HG02885 (cell line): Measurements from ENCODE around the gene PIP4K2C.

ENCODE experiments used
- ATAC-seq: cut with Tn5 transposase; IDR thresholded peaks from one replicate; pipeline ENCODE4 v1.9.1; 2021; ENCODE audit warnings: mild to moderate bottlenecking; ENCODE audit not compliant: unreplicated experiment, poor library complexity

Gene PIP4K2C

DNA sequence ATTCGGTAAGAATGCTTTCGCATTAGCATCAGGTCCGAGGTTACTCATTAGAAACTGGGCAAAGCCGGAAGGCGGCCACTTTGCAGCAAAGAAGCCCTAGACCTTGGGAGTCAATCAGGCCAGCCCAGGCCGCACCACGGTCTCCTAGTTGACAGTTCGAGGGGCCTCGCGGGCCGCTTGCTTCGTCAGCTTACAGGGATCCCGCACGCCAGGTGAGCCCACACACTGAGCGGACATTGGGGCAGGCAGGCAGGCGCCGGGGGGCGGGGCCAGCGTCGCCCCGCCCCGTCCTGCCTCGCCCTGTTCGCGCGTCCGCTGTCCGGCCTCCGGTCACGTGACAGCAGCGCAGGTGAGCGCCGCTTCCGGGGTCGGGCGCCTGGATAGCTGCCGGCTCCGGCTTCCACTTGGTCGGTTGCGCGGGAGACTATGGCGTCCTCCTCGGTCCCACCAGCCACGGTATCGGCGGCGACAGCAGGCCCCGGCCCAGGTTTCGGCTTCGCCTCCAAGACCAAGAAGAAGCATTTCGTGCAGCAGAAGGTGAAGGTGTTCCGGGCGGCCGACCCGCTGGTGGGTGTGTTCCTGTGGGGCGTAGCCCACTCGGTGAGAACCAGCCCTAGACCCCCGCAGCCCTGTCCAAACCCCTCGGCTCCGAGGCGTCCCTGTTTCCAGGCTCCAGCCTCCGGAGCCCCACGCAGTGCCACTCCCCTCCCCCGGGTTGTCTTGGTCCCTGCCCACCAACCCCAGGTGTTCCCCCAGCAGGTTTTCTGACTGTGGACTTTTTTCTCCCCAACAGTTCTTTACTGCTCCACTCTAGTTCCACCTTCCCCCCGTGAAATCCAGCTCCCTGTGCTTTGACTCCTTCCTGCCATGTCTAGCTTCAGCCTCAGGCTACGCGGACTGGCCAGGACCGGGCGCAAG lies at the start of gene PIP4K2C:
PIP4K2C (plus strand) TSS at position 329 of the 918 bp plus-strand sequence; CDS start at position 427, 98 bp downstream.
- ATAC-seq, result peak; percentile 97

DNA sequence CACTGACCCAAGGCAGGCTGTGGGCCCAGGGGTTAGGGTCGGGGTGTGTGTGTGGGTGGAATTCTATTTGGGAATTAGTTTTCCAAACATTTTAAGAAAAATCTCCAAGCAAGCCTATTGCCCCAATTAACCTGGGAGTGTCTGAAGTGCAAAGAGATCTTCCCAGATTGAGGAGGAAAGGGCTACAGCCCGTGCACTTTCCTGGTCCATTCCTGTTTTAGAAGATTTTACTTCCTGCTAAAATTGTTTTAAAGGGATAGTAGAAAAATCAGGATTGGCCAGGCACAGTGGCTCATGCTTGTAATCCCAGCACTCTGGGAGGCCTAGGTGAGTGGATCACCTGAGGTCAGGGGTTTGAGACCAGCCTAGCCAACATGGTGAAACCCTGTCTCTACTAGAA lies 49.3 kb upstream of the PIP4K2C start:
- ATAC-seq, result no peak

DNA sequence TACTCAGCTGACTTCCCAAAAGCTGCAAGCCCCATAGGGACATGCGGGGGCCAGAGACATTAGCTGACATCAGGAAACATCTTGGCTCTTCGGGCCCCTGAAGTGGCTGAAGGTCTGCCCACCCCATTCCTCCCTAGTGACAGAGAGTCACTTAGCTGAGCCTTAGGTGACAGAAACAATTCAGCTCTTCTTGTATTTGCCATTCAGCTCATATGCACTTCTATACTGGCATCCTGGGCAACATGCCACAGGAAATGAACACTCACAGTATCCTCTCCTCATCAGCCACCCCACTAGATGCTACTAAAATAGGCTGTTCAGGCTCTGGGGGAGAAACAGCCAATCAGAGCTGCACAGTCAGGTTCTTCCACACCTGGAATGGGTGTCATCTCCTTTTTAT lies 47.4 kb upstream of the PIP4K2C start:
- no peak for ATAC-seq

DNA sequence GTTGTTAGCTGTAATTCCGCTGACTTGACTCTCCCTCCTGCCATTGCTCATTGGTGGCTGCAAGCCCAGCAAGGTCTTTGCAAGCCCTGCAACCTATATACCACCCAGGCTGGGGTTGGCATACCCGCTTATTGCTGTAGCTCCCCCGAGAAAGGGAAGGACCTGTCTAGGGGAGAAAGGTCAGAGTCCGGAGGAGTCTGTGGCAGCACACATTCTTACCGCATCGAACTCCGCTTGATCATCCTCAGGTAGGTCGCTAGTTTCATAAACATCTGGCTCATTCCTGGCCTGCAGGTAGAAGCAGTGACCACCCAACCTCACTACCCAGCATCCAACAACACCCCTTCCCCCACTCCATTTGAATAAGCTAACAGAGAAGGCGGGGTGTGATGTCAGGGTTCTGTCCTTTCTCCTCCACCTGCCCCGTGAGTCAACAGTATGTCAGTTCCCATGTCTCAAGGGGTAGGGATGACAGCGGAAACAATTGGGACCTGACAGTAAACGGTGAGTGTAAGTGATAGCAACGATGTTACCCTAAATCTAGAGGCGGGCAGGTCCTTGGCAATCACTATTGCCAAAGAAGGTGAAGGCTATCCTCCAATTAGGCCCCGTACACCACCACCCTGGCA lies 45.1 kb upstream of the PIP4K2C start:
- no peak for ATAC-seq

DNA sequence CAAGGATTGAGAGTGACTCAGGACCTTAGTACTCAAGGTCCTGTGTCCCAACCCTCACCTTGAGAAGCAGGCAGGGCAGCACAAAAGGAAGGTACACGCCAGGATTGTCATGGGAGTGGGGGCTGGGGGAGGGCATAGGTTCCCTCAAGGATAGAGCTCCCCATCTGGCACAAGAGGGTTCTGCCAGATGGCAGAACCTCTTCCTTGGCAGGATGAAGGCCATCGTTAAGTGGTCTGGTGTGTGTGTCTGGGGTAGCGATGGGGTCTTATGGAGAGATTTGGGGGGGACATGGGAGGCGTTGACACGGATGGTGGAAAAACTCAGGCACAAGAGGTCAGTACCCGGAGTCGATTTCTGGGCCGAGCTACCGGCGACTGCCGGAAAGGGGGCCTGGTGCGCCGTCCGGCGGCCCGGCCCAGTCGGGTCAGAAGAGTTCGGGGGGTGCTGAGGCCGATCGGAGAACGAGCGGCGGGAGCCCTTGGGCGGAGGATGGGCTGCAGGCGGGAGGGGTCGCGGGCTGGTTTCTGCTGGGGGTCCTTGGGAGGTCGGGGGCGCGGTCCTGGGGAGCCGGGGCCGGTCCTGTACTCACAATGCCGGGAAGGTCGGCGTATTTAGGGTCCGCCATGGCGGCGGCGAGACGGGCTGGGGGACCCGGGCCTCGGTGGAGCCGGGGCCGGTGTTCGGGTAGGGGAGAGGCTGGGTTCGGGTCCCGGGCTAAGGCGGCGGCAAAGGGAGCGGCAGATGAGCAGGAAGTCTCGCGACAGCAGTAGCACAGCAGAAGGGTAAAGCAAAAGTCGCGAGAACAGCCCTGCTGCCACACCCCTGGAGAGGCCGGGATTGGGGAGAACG lies 44.3 kb upstream of the PIP4K2C start, which contains the start of gene DCTN2:
DCTN2 (minus strand) TSS at position 755 of the 850 bp plus-strand sequence; CDS start at position 626, 129 bp downstream.
- peak; percentile 99 for ATAC-seq

DNA sequence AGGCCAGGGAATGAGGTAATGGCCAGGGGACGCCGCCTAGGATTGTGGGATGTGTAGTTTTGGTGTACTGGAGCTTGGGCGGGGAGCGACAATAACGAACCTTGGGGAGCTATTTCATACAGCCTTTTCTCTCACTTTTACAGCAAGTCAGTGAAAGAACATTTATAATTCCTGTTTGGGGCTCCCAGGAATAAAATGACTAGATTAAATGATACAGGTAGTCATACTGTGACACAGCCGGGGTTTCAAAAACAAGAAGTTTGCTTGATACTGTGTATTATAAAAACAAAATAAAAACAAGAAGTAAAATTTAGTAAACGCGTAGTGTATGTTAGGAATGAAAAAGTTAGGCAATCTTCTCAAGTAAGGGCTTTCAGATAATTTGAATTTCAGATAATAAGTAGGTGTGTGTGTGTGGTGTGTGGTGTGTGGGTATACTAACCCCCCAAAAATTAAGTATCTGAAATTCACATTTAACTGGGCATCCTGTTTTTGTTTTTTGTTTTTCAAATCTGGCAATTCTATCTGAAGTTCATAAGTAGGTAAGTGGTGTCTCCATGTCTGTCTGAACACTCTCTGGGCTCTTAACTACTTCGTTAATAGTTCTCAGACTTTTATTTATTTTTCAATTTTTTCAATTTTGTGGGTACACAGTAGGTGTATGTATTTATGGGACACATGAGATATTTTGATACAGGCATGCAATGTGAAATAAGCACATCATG lies 43.5 kb upstream of the PIP4K2C start:
- no peak for ATAC-seq

DNA sequence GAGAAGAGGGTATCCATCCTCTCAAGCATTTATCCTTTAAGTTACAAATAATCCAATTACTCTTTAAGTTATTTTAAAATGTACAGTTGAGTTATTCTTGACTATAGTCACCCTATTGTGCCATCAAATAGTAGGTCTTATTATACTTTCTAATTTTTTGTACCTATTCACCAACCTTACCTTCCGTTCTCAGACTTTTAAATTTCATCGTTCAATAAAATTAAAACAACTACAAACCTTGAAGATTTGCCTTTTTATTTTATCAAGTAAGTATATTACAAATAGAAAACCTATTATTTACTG lies 43.0 kb upstream of the PIP4K2C start:
- ATAC-seq, result no peak

DNA sequence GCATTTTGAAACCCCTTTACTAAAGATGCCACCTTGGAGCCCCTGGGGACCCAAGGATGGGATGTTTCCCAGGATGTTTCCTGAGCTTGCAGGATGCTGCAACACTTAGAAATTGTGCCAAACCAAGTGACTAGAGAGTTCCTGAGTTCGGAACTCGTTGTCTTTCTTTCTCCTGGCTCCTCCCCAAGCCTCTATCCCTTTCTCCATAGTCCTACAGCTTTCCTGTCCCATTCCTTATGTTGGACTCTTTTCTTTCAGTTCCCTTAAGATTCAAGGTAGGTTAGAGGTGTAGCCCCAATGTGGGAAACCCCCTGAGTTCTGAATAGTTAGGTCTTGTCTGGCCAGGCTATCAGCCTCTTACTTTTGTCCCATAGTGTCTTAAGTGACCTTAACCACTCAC lies 42.5 kb upstream of the PIP4K2C start:
- no peak for ATAC-seq

DNA sequence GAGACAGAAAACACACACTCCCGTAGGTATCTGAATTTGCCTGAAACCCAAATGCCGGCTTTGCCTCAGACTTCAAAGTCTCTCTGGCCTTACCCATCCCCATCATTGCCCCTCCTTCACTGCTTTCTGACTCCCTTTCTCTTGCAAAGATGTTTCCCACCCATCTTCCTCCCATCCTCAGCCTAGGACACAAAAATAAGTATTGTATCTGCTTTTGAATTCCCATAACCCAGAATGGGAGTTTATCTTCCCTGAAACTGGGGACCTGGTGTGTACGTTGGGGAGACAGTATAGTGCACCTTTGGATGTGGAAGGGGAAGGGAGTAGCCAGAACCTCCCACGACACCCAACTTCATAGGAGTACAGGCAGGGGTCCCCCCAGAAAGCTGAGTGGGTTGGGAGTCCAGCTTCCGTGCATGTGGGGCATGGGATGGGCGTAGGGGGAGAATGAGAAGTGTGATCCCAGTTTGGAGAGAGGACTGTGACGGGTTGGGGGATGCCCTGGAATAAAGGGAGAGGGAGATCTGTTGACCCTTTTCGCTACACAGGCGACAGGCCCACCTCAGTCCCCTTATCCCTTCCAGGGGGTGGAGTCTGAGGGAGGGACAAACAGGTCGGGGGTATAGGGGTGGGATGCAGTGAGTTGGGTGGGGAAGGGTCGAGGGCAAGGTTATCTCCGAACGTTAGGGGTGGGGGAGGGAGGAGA lies 41.6 kb upstream of the PIP4K2C start:
- ATAC-seq, result no peak

DNA sequence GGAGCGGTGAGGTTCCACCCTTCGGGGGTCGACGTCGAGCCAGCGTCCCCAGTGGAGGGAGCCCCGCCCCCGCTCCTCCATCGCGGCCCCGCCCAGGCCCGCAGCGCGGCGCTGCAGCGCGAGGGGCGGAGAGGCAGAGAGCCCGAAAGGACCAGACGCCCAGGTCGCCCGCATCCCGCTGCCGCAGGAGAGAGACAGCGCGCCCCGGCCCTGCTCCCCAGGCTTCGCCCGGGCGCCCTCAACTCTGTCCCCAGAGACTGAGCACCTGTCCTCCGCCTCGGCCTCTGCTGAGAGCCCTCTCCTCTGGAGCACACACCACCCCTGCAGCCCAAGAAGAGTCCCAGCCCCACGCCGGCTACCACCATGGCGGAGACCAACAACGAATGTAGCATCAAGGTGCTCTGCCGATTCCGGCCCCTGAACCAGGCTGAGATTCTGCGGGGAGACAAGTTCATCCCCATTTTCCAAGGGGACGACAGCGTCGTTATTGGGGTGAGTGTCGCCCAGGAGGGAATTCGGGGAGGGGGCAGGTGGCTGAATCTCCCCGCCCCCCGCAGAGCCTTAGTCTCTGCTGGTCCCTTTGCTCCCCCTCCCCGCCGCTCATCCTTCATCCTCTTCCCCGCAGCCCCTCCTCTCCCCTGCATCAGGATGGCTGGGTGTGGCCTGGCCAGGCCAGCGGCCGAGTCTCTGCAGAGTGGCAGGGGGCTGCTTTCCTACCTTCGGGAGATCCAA lies 40.9 kb upstream of the PIP4K2C start, which contains the start of gene KIF5A:
KIF5A (plus strand) TSS at position 136 of the 732 bp plus-strand sequence; CDS start at position 364, 228 bp downstream.
- ATAC-seq, result peak; percentile 27

DNA sequence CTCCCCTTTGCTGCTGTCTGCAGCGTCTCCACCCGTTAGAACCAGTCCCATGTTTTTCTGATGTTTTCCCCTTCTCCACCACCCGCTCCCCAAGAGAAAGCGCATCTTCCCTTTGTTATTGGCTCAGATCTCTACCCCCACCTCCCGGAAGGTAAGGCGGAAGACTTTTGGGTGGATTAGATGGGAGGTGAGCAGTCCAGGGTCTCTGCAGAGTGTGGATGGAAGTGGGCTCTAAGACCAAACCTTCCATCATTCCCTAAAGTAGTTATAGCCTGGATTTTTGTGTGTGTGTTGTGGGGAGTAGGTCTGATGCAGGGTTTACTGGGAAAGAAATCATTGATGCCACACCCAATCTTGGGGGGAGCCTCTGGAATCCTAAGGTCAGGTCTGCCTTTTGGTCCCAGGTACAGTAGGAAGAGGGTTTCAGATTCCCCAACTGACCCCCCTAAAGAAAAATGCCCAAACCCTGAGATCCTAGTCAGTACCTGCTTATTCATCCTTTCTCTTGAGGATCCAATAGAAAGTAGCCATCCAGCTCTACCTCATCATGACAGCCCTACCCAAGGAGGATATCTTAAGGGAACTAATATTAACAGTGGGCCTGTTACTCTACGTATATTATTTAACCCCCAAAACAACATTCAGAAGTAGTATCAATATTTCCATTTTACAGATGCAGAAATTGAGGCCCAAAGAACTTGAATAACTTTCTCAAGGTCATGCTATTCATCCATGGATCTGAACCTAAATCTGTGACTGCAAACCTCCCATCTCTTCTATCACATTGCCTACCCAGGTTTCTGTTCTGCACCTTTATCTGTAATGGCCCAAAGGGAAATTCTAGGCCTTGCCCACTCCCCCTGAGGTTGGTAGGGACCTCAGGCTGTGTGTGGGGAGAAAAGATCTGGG lies 40.1 kb upstream of the PIP4K2C start:
- ATAC-seq, result no peak

DNA sequence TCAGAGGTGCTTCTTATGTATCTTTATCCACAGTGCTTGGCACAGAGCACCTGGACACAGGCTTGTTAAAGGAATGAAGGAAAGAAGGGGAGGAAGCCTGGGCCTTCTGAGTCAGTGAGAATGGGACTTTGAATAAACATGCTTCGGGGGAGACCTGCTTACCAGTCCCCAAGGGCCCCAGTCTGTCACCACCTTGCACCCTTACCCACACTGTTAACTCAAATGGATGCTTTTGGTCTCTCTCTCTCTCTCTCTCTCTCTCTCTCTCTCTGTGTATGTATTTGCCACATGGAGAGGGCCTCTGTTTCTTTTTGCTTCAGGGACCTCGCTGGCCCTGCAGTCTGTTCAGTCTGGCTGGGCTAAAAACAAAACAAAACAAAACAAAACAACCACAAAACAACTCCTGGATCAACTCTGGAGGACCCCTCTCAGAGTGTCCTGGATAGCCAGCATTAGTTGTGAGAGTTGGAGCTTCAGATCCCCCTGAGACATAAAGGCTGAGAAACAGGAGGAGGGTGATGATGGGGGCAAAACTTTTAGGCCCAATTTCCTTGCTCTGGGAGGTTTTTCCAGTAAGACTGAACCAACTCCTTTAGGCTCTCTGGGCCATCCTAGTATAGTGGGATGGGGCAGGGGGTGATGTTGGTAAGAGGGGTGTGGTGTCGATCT lies 39.2 kb upstream of the PIP4K2C start:
- ATAC-seq, result no peak

DNA sequence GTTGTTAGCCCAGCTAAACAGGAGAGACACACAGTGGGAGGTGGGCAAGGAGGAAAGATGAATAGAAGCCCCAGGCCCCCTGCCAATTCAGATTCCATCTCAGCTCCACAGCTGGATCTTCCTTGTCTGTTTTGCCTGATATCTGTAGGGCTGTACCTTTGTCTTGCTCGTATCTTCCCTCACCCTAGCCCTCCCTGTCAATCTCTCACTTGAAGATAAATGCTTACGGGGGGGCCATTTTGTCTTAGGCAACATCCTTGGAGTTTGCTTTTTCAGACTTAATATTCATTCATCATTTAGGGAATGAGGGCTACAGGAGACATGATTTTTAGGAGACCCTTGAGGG lies 38.7 kb upstream of the PIP4K2C start:
- ATAC-seq, result no peak

DNA sequence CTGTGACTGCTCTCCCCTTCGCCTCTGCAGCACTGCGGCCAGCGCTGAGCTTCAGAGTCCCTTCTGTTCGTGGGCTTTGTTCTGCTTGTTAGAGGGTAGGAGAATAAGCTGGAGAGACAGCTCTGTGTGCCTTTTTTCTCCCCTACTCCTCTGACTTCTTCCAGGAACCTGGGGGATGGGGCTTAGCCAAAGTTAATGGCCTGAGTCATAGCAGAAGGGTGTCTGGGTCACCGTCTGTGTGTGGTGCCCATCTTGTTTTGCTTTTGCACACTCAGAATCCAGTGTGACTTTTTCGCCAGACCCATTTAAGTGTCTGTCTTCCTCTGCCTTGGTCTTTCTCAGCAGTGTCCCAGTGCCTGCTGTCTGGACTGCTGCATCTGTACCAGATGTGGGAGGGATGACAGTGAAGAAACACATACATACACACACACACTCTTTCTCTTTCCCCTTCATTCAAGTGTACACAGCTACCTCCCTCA lies 38.1 kb upstream of the PIP4K2C start:
- ATAC-seq, result no peak

DNA sequence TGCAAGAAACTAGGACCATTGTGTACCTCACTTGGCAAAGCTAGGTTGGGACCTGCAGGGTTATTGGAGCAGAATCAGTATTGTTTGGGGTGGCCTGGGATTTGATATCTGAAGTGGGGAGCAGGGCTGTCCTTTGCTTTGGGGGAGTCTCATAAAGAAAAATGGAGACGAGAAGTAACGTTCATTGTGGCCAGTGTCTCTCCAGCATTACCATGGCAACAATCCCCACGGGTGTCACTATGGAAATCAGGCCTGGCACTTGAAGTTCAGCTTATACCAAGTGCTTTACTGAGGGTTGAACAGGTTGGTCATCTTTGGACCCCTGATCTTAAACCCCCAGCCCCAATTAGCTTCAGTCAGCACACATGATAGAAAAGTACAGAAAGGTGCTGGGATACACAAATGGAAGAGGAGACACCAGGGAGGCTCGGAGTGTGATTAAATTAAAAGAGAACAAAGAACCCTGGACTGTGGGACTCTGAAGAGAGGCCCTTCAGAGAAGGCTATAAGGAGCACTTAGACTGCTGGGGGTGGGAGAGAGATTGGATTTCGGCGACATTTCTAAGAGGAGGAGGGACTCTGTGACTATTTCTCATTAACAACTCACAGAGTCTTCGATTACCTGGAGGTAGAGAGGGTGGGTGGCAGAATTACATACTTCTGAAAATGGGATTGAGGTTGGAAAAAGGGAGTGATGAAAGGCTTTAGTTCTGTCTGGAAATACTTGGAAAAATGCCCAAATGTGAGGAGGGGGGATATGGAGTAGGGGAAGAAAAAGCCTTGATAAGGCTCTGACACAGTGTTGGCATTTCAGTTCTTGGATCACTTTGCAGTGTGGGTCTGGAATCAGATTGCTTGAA lies 37.4 kb upstream of the PIP4K2C start:
- ATAC-seq, result no peak

DNA sequence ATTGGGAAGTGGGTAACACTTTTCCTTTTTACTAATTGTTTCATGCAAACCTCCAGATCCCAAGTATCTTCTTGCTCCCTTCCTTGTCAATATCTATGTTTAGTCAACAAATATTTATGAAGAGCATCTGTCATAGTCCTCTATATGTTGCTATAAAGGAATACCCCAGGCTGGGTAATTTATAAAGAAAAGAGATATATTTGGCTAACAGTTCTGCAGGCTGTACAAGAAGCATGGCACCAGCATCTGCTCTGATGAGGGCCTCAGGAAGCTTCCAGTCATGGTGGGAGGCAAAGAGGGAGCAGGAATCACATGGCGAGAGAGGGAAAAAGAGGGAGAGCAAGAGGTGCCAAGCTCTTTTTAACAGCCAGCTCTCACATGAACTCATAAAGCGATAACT lies 36.5 kb upstream of the PIP4K2C start:
- ATAC-seq, result no peak
